NCI-H1105 (cell line): ENCODE measurements around the gene LUC7L2.
A peak's percentile ranks its signal among the peaks of the same experiment; 100 is the strongest.
"Not testable (repeated sequence)": the region's sequence is repeated elsewhere in the genome, so short reads cannot be mapped to it uniquely, and the experiment has no call there.

Source experiments
- DNase-seq: peaks from one replicate; lab custom pipeline; 2025; lab: John Stamatoyannopoulos, UW

Gene LUC7L2, protein sequence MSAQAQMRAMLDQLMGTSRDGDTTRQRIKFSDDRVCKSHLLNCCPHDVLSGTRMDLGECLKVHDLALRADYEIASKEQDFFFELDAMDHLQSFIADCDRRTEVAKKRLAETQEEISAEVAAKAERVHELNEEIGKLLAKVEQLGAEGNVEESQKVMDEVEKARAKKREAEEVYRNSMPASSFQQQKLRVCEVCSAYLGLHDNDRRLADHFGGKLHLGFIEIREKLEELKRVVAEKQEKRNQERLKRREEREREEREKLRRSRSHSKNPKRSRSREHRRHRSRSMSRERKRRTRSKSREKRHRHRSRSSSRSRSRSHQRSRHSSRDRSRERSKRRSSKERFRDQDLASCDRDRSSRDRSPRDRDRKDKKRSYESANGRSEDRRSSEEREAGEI

DNA sequence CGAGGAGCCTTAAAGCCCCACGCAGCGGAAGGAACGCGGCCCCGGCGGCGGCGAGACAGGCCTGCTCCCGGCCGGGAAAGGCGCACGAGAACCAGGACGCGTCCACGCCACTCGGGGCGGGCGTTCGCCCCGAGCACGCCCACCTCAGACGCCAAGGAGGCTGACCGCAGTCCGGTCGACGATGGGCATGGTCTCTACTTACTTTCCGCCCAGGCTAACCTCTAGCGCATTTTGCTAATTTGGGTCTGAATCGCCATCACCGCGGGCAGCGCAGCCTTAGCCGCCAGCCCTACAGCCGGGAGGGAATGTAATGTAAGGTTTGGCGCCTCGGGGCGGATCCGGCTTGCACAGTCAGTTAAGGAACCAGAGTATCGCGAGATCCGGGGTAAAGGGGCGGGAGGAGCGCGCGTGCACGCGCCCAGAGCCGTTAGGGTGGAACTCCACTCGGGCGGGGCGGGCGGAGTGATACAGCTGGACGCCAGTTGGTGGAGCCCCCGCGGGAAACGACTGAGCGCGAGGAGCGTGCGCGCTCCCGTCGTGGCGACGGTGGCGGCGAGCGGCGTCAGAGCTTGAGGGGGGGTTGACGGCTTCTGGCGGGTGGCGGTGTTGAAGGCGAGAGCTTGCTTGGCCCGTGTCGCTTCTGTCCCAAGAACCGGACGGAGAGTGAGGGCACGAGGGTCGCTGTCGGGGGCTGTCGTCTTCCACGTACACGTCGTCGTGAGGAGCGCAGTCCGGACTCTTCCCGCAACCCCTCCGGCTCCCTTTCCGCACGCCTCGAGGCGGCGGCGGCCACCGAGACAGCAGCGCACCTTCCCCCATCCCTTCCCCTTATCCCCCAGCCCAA, at the start of gene LUC7L2:
LUC7L2 (plus strand) TSS at position 529 of the 844 bp plus-strand sequence. CDS start 368 bp downstream, outside the sequence.
- peak; percentile 95 for DNase-seq

DNA sequence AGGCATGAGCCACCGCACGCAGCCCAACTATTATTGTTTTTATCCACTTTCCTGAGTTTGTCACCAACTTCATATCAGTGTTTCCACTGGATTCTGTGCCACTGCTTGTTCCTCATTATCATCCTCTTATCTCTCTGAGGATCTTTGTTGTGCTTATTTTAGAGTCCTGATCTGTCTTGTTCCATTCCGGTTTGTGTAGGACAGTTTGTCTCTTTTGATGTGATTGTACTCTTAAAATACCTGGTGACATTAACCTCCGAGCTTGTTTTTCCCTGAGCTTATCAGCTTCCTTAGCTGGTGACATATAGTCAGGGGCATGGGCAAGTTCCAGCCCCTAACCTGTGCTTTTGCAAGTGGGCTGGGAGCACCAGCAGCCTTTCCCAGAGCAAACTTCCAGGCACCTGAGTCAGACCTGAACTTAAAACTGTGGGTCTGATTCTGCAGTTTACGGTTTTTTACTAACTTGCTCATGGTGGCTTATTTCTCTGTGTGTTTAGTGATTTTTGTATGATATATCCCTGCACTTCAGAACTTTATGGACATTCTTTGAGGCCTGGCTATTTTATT, 41.7 kb upstream of the LUC7L2 start:
- DNase-seq, result no peak

DNA sequence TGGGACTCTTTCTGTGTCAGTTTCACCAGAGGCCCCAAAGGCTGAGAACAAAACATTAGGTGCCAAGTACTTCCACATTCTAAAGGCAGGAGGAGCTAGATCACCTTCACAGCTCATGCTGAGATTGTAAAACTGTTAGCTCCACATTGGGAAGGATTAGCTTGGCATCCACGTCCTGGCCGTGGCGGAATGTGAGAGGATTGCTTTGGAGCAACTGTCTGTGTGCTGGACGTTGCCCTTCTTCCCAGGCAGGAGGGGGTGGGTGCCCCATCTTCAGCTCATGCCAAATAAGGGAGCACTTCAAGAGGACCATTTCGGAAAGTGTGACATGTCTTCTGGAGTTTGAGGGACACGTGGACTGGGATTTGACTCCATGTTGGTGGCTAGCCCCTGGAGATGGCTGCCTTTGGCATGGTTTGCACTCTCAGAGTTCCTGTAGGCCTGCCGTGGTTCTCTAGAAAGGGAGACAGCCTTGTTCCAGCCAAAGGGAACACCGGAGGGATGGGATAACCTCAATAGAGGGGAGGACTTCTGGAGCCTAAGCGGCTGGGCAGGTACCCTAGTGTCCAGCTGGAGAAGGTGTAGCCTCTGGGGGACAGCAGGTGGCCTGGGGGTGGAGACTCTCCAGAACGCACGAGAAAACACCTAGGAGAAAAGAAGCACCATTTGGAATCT, 38.5 kb upstream of the LUC7L2 start:
- no peak for DNase-seq

DNA sequence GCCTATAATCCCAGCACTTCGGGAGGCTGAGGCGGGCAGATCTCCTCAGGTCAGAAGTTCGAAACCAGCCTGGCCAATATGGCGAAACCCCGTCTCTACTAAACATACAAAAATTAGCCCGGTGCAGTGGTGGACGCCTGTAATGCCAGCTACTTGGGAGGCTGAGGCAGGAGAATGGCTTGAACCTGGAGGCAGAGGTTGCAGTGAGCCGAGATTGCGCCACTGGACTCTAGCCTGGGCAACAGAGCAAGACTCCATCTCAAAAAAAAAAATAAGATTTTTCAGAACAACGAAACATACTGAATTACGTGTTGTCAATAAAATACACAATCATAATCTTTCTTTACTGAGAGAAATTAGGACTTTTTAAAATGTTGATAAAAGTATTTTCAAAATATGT, 35.0 kb upstream of the LUC7L2 start:
- not testable (repeated sequence) for DNase-seq

DNA sequence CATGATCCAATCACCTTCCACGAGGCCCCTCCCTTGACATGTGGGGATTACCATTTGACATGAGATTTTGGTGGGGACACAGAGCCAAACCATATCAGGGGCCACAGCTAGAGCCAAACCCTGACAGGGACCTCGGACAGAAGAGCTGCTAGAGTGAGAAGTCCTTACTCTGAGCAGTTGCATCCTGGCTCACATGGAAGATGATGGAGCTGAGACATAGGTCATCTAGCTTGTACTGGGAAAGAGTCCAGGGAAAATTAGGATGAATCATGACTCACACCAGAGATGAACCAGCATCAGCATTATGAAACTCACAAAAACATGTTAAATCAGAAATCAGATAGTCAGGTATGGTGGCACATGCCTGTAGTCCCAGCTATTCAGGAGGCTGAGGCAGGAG, 31.3 kb upstream of the LUC7L2 start:
- no peak for DNase-seq

DNA sequence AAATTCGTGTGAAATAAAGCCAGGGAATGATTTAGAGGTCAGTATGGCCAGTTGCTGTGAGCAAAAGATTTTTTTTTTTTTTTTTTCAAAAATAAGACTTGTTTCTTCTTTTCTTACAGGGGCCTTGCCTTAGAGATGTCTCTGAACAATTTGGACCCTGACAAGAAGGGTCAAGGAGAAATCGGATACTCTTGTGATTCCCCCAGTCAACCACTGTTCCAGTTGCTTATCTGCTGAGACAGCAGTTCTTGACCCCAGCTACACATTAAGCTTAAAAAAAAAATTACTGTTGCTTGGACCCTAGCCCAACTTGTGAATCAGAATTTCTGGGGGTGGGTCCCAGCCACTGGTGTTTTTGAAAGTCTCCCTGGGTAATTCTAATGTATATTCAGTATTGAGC, 30.6 kb upstream of the LUC7L2 start:
- DNase-seq, result no peak

DNA sequence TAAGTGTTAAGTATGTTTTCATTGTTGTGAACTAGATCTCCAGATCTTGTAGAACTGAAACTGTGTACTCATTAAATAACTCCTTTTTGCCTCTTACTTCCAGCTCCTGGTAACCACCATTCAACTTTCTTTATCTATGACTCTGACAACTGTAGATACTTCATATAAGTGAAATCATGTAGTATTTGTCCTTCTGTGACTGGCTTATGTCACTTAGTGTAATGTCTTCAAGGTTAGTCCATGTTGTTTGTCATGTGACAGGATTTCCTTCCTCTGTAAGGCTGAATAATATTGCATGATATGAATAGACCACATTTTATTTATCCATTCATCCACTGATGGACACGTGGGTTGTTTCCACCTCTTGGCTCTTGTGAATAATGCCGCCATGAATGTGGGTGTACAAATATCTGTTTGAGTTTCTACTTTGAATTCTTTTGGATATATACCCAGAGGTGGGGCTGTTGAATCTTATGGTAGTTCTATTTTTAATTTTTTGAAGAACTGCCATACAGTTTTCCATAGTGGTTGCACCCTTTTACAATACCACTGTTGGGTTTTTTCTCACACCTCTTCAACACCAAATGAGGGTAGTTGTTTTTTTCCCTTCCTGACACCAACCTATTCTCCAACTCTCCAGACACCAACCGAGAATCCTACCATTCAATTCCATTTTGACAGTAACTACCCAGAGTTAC, 29.2 kb upstream of the LUC7L2 start:
- DNase-seq, result no peak

DNA sequence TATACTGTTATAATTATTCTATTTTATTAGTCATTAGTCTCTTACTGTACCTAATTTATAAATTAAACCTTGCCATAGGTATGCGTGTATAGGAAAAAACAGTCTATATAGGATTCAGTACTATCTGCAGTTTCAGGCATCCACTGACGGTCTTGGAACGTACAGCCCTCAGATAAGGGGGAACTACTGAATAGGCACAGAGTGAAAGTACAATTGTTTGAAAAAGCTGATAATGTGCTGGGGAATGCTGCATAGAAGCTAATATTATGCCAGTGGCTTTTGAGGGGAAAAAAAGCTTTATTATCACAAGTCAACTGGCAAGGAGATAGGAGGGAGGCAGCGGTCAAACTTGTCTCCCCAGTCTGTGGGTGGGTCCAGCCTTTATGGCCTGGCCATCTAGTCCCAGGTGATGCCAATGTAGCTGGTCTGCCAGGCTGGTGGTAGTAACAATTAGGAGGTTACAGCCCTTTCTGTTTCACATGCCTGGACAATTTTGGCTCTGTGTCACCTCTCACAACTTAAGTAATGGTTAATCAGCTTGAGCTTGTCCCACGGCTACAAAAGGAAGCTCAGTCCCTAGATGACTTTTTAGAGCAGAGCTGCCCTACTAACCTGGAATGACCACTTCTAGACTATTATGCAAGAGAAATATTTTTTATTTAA, 26.9 kb upstream of the LUC7L2 start:
- no peak for DNase-seq

DNA sequence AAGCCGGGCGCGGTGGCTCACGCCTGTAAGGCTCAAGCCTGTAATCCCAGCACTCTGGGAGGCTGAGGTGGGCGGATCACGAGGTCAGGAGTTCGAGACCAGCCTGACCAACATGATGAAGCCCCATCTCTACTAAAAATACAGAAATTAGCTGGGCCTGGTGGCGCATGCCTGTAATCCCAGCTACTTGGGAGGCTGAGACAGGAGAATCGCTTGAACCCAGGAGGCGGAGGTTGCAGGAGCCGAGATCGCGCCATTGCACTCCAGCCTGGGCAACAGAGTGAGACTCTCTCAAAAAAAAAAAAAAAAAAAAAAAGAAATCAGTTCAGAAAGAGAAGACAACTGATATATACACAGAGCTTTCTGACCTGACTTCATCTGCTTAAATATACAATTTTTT, 26.3 kb upstream of the LUC7L2 start:
- not testable (repeated sequence) for DNase-seq

DNA sequence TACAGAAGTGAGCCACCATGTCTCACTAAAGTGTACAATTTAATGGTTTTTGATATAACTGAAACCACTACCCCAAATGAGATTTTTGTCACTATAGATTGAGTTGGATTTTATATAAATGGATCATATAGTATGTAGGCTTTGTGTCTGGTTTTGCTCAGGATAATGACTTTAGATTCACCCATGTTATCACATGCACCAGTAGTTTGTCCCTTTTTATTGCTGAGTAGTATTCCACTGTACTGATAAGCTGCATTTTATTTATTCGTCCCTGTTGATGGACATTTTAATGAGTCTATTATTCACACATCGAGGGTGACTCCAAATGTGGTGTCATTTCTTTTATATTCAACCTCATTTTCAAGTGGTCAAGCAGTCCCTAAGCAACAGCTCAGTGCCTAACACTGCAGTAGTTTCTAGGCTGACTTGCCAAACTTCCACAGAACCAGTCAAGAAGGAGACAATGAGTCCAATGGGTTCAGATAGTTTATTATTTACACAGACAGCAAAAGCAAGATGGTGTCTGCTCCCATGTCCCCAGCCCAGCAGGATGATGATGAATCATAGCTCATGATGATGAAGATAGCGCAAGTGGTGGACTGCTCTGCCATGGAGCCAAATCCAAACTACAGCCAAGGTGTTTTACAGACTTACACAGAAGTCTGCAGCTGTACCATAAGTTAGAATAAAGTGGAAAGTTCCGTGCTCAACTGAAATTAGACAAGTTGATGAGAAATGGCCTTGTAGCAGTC, 25.1 kb upstream of the LUC7L2 start:
- no peak for DNase-seq

DNA sequence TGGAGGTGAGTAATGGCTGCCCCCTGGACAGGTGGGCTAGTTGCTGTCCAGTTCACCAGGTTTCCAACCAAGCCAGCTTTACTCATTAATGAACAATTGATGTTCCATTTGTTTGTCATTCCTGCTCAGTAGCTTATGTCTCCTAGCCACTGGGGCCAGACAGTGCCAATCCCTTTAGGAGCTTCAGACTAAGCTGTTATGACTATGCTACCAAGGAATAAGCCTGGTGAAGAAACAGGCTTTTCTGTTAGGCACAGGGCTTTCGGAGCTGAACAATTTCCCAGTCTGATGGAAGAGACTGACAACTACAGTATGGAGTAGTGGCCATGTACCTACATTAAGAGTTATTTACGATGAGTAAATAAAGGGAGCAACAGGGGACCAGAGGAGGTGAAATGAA, 20.7 kb upstream of the LUC7L2 start:
- no peak for DNase-seq

DNA sequence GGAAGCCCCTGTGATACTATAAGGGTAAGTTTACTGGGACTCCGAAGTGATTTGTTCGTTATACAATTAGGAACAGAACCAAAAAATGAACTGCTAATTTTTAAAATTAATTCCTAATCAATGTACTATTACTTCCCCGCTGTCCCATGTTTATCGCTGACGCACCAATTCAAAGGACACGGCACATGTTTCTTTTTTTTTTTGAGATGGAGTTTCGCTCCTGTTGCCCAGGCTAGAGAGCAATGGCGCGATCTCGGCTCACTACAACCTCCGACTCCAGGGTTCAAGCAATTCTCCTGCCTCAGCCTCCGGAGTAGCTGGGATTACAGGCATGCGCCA, 20.0 kb upstream of the LUC7L2 start:
- DNase-seq, result no peak

DNA sequence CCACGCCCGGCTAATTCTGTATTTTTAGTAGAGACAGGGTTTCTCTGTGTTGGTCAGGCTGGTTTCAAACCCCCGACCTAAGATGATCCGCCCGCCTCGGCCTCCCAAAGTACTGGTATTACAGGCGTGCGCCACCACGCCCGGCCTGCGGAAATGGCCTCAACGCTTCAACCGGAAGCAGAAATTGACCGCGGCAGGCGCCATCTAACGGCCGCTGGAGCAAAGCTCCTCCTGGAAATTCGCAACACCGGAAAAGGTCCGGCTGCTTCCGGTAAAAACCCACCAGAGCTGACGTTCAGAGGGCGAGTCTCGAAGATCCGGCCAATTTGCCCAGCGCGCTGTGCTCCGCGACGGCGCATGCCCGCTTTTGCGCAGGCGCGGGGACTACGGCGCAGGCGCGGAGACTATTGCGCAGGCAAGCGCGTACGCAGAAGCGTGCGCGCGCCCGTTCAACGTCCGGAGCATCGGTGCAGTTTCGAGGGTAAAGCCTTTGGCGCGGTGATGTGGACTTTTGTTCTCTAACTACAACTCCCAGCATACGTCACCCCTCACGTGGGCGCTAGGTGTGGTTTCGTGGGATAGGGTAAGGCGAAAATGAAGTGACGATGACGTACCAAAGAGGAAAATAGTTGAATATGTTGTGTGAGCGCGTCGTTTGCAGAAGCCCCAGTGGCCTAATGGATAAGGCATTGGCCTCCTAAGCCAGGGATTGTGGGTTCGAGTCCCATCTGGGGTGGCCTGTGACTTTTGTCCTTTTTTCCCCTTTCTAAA, 19.5 kb upstream of the LUC7L2 start:
- peak; percentile 99 for DNase-seq

DNA sequence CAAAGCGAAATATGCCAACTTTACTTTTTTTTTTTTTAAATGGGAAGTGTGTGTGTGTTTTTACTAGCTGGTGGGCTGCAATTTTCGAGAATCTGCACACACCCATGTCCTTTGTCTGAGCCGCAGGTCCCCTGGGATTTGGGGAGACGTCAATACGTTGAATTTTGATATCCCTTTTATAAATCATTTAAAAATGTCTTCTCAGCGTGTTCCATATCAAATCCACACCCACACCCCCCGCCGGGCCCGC, 19.0 kb upstream of the LUC7L2 start:
- peak; percentile 43 for DNase-seq

DNA sequence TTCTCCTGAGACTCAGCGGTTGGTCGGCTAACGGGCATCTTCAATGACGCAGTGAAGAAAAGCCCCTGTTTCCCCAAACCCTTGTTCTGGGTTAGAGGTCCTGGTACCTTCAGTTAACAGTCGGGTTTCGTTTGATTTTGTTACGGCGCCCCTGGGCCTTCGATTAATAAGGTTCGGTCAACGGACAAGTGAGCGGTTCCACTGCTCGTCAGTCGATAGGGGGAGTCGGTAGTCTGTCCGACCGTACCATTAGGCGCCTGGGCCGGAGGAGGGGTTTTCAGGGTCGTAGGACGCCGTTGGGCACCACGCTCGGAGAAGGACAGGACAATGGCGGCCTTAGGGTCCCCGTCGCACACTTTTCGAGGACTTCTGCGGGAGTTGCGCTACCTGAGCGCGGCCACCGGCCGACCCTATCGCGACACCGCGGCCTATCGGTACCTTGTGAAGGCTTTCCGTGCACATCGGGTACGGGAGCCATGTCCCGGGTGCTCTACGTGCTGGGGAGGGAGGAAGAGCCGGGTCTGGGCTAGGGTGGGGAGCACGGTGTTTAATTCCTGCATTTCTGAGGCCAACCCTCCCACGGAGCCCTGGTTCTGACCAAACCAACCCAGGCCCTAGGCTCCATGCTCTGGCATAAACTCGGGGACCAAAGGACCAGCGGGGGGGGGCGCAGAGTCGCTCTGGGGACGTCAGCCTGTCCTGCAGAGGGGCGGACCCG, 18.5 kb upstream of the LUC7L2 start, which contains the start of gene FMC1:
FMC1 (plus strand) TSS at position 280 of the 718 bp plus-strand sequence; CDS start at position 328, 48 bp downstream.
- peak; percentile 89 for DNase-seq

DNA sequence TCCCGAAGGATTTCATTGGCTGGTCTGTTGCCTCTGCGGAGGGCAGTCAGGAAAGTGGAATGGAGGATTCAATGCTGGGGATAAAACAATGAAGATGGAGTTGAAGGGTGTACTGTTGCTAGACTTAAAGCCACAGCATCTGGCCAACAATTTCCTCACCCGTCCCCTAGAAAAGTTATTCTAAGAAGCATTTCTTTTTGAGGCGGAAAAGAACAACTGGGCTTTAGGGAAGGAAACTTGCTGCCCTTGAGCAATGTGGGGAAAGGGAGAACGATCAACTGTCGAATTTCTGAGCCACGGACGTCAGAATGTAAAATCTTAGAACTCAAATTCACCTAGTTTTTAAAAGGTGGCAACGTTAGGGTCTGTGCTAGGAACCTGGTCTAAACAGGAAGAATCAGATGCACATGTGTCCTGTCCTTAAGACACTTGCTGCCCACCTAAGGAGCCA, 17.9 kb upstream of the LUC7L2 start:
- DNase-seq, result no peak

DNA sequence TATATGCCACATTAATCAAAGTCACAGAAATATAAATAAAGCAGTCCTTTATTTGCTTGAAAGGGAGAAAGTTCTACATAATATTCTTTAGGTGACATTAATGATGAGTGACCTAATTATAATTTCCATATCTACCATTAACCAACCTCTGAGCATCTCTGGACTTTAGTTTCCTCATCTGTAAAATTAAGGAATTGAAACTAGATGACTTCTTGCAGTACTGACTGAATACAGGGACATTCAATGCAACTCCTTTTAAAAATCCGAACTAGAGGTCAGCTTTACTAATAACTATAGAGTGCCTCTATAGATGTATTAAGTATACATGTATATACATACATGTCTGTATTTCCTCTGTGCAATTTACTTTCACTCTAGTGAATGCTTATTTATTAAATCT, 14.7 kb upstream of the LUC7L2 start:
- no peak for DNase-seq

DNA sequence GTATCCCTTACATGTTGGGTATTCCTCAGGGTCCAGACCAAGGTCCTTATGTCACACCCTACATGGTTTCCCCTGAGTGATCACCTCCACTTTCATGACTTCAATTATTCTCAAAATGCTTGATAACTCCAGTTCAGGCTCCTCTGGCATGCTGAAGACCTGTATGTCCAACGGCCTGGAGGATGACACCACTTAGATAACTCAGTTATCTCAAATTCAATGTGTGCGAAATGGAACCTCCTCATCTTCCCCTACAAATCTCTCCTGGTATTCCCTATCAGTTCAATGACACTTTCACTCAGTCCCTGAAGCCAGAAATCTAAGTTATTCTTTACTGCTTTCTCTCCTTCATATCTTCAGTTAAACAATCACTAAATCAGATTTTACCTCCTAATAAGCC, 8.7 kb upstream of the LUC7L2 start:
- DNase-seq, result no peak

DNA sequence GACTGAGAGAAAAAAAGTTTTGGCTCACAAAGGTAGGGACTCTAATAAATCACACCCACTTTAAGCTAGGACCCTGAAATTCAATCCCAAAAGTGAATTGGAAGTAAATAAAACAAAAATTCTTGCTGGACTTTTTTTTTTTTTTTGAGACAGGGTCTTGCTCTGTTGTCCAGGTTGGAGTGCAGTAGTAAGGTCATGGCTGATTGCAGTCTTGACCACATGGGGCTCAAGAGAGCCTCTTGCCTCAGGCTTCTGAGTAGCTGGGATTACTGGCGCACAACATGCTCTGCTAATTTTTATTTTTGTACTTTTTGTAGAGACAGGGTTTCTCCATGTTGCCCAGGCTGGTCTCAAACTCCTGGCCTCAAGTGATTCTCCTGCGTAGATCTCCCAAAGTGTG, 5.0 kb upstream of the LUC7L2 start:
- no peak for DNase-seq
